Skeletal muscle satellite cell (primary cell): ENCODE results near the gene ACER3.
"Not testable (repeated sequence)": the region's sequence is repeated elsewhere in the genome, so short reads cannot be mapped to it uniquely, and the experiment has no call there.

Experiments
- H3K27me3 ChIP-seq: 2 replicates; pipeline ENCODE4 v1.7.0; 2013; ENCODE audit warnings: low read length; ENCODE audit not compliant: control insufficient read depth, insufficient read depth
- H3K36me3 ChIP-seq: 2 replicates; pipeline ENCODE4 v1.7.0; 2013; ENCODE audit warnings: mild to moderate bottlenecking, control low read depth, low read length; ENCODE audit not compliant: insufficient read depth
- H3K4me1 ChIP-seq: 2 replicates; pipeline ENCODE4 v1.7.0; 2013; ENCODE audit warnings: low read length; ENCODE audit not compliant: control insufficient read depth, insufficient read depth
- H3K4me2 ChIP-seq: 2 replicates; pipeline ENCODE4 v1.7.0; 2013; ENCODE audit warnings: mild to moderate bottlenecking, low read length
- H3K4me3 ChIP-seq: 2 replicates; pipeline ENCODE4 v1.7.0; 2013; ENCODE audit warnings: low read length
- H3K9ac ChIP-seq: 2 replicates; pipeline ENCODE4 v1.7.0; 2013; ENCODE audit warnings: mild to moderate bottlenecking, low read depth, low read length, moderate library complexity
- H3K9me3 ChIP-seq: replicated peaks from 2 replicates; pipeline ENCODE4 v1.7.0; 2013; ENCODE audit warnings: mild to moderate bottlenecking, control low read depth, low read length

Gene ACER3

GRCh38 chr11:77009533-77010160, 148.9 kb downstream of the ACER3 start:
- Histone ChIP-seq H3K9me3 (no peaks in the 10 kb centered on the region), H3K36me3 (no peaks in the 10 kb centered on the region), H3K4me1 (no peaks in the 10 kb centered on the region), H3K9ac (no peak overlapping the region), H3K4me3 (no peak overlapping the region), H3K27me3 (no peaks in the 10 kb centered on the region), H3K4me2 (no peak overlapping the region)

GRCh38 chr11:77014669-77015068, 154.0 kb downstream of the ACER3 start:
- Histone ChIP-seq H3K4me2 (no peak overlapping the region), H3K9ac (no peak overlapping the region), H3K4me3 (no peak overlapping the region), H3K36me3 (no peaks in the 10 kb centered on the region), H3K4me1 (peaks cover 5% of the 10 kb centered on the region), H3K9me3 (no peaks in the 10 kb centered on the region), H3K27me3 (no peaks in the 10 kb centered on the region)

GRCh38 chr11:77018396-77018924, 157.7 kb downstream of the ACER3 start:
- not testable (repeated sequence) for H3K4me3 ChIP-seq, H3K27me3 ChIP-seq, H3K36me3 ChIP-seq, H3K4me2 ChIP-seq, H3K9me3 ChIP-seq, H3K9ac ChIP-seq
- peaks cover 18% of the 10 kb centered on the region for H3K4me1 ChIP-seq

GRCh38 chr11:77019976-77020595, 159.4 kb downstream of the ACER3 start:
- Histone ChIP-seq H3K4me3 (no peak overlapping the region), H3K36me3 (no peaks in the 10 kb centered on the region), H3K9me3 (no peaks in the 10 kb centered on the region)

GRCh38 chr11:77020734-77021133, 160.0 kb downstream of the ACER3 start:
- Histone ChIP-seq H3K27me3 (no peaks in the 10 kb centered on the region), H3K36me3 (no peaks in the 10 kb centered on the region), H3K9ac (no peak overlapping the region), H3K9me3 (no peaks in the 10 kb centered on the region), H3K4me2 (no peak overlapping the region), H3K4me3 (no peak overlapping the region), H3K4me1 (peaks cover 13% of the 10 kb centered on the region)

More at GRCh38 chr11:77019976-77020595, 159.4 kb downstream of the ACER3 start:
- Histone ChIP-seq H3K27me3 (no peaks in the 10 kb centered on the region), H3K9ac (no peak overlapping the region), H3K4me2 (no peak overlapping the region), H3K4me1 (peaks cover 18% of the 10 kb centered on the region)

GRCh38 chr11:77024745-77025144, 164.0 kb downstream of the ACER3 start:
- Histone ChIP-seq H3K4me1 (peaks cover 12% of the 10 kb centered on the region), H3K4me2 (no peak overlapping the region)

GRCh38 chr11:77026221-77026620, 165.5 kb downstream of the ACER3 start:
- Histone ChIP-seq H3K4me1 (no peaks in the 10 kb centered on the region), H3K9me3 (no peaks in the 10 kb centered on the region)

More at GRCh38 chr11:77024745-77025144, 164.0 kb downstream of the ACER3 start:
- H3K36me3 ChIP-seq: no peaks in the 10 kb centered on the region
- H3K9me3 ChIP-seq: no peaks in the 10 kb centered on the region
- no peak overlapping the region for H3K4me3 ChIP-seq
- H3K27me3 ChIP-seq: peaks cover 7% of the 10 kb centered on the region
- no peak overlapping the region for H3K9ac ChIP-seq

GRCh38 chr11:77026743-77027142, 166.0 kb downstream of the ACER3 start:
- Histone ChIP-seq H3K4me1 (no peaks in the 10 kb centered on the region), H3K27me3 (peaks cover 24% of the 10 kb centered on the region), H3K9ac (no peak overlapping the region), H3K9me3 (no peaks in the 10 kb centered on the region), H3K36me3 (no peaks in the 10 kb centered on the region), H3K4me3 (no peak overlapping the region), H3K4me2 (no peak overlapping the region)

More at GRCh38 chr11:77026221-77026620, 165.5 kb downstream of the ACER3 start:
- no peak overlapping the region for H3K4me3 ChIP-seq
- H3K27me3 ChIP-seq: peaks cover 22% of the 10 kb centered on the region
- H3K9ac ChIP-seq: no peak overlapping the region
- no peaks in the 10 kb centered on the region for H3K36me3 ChIP-seq
- H3K4me2 ChIP-seq: no peak overlapping the region

- Histone ChIP-seq H3K9me3 (no peaks in the 10 kb centered on the region), H3K4me3 (no peak overlapping the region), H3K27me3 (peaks cover 24% of the 10 kb centered on the region), H3K4me2 (no peak overlapping the region), H3K9ac (no peak overlapping the region), H3K4me1 (no peaks in the 10 kb centered on the region), H3K36me3 (no peaks in the 10 kb centered on the region)
These were observed 166.6 kb downstream of the ACER3 start for GRCh38 chr11:77027275-77027674.

GRCh38 chr11:77029829-77030228, 169.1 kb downstream of the ACER3 start:
- Histone ChIP-seq H3K9me3 (no peaks in the 10 kb centered on the region), H3K4me2 (no peak overlapping the region), H3K9ac (no peak overlapping the region), H3K27me3 (peaks cover 24% of the 10 kb centered on the region), H3K36me3 (no peaks in the 10 kb centered on the region), H3K4me3 (no peak overlapping the region), H3K4me1 (no peaks in the 10 kb centered on the region)

GRCh38 chr11:77030834-77031414, 170.2 kb downstream of the ACER3 start:
- peaks cover 31% of the 10 kb centered on the region for H3K27me3 ChIP-seq
- no peak overlapping the region for H3K4me2 ChIP-seq

More at GRCh38 chr11:77030834-77031414, 170.2 kb downstream of the ACER3 start:
- Histone ChIP-seq H3K36me3 (no peaks in the 10 kb centered on the region), H3K9ac (no peak overlapping the region), H3K4me3 (no peak overlapping the region), H3K4me1 (no peaks in the 10 kb centered on the region), H3K9me3 (no peaks in the 10 kb centered on the region)
